NCI-H146 treated with DMSO at 0.1 percent for 48 hours (cell line): Measurements from ENCODE around the gene LRRC3.

Source experiments
- DNase-seq: peaks from one replicate; lab custom pipeline; 2025; ENCODE audit not compliant: unreplicated experiment; lab: John Stamatoyannopoulos, UW

LRRC3 gene

GRCh38 chr21:44423941-44424607 is 31.2 kb upstream of the LRRC3 start:
- no peak for DNase-seq

DNA sequence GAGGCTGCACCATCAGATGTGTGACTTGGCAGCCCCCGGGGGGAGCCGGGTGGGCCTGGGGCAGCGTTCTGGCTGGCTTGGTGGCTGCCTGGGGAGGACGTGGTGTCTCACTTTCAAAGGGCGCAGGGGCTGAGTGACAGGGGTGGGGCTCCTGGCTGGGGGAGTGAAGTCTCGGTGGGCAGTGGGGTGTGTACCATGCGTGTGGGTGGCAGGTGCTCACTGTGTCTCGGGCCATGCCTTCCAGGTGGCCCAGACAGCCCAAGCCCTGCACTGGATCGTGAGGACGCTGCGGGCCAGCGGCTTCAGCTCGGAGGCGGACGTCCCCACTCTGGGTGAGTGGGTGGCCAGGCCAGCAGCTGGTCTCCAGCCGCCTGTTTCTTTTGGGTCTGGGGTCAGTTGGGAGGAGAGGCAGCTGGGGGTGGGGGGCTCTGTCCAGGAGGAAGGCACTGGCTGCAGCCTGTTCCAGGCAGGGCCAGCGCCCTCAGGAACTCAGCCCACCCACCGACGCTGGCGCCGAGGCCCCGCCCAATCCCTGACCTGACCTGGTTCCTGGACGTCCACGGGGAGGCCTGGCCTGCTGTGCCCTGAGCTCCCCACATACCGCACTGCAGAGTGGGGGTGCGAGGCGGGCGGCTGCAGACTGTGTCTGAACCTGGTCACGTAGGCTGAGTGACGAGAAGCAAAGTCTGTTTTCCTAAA is 30.6 kb upstream of the LRRC3 start:
- DNase-seq, result no peak

DNA sequence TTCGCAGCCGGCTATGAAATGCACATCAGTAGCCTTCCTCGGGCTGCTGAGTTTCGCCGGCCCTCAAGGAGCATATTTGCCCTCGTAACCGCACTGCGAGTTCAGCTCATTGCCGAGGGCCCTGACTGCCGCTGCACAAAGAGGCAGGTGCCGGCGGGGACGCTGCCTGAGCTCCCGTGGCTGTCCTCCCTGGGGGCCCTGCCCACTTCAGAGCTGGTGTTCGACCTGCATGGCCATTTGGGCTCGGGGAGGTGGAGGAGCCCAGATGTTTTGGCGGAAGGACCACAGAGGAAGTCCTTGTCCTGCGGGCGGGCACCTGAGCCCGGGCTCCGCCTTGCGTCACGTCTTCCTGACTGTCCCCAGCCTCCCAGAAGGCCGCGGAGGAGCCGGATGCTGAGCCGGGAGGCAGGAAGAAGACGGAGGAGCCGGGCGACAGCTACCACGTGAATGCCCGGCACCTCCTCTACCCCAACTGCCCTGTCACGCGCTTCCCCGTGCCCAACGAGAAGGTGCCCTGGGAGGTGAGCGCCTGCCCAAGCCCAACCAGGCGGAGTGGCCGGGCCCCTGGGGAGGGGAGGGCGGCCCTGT is 29.9 kb upstream of the LRRC3 start:
- peak; percentile 51 for DNase-seq

DNA sequence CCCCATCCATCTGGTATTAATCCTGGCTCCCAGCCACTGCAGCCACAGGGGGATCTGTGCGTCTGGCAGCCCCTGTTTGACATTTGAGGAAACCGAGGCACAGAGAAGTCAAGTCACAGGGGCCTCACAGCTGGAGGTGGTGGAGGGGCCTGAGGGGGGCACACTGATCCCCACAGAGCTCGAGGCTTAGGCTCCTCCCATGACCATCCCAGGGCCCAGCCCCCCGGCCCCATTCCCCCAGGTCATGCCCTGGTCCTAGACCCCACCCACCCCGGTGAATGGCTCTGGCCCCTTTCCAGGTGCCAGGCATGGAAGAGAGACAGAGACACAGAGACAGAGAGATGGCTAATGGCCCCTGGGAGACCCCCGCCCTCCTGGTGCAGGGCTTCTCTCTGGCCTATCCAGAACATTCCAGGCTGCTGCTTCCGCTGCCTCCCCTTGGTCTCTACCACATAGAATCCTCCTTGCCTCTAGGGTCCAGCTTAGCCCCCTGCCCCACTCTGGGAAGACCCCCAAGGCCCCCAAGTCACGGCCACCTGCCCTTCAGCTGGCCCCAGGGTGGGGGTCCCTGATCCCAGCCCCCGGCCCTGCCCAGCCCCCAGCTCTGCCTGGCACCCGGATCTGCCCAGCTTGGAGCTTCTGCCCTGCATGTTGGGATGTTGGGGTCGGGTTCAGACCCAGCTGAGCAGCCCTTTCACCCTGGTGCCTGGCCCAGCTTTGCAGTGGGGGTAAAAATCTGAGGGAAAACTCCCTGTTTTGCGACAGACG is 29.2 kb upstream of the LRRC3 start:
- no peak for DNase-seq

- DNase-seq, result no peak
Observed at GRCh38 chr21:44426663-44427191, 28.6 kb upstream of the LRRC3 start.

GRCh38 chr21:44427241-44428120 is 27.8 kb upstream of the LRRC3 start:
- DNase-seq, result no peak

DNA sequence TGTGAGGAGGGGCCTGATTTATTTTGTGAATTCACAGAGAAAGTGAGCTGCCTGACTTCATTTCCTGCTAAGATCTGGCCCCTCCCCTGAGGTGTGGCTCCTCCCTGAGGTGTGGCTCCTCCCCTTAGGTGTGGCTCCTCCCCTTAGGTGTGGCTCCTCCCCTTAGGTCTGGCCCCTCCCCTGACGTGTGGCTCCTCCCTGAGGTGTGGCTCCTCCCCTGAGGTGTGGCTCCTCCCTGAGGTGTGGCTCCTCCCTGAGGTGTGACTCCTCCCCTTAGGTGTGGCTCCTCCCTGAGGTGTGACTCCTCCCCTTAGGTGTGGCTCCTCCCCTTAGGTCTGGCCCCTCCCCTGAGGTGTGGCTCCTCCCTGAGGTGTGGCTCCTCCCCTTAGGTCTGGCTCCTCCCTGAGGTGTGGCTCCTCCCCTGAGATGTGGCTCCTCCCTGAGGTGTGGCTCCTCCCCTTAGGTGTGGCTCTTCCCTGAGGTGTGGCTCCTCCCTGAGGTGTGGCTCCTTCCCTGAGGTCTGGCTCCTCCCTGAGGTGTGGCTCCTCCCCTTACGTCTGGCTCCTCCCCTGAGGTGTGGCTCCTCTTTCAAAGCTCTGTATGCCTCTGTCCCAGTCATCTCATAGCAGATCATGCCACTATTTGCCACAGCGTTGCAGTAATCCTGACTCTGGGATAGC is 26.9 kb upstream of the LRRC3 start:
- DNase-seq, result no peak

DNA sequence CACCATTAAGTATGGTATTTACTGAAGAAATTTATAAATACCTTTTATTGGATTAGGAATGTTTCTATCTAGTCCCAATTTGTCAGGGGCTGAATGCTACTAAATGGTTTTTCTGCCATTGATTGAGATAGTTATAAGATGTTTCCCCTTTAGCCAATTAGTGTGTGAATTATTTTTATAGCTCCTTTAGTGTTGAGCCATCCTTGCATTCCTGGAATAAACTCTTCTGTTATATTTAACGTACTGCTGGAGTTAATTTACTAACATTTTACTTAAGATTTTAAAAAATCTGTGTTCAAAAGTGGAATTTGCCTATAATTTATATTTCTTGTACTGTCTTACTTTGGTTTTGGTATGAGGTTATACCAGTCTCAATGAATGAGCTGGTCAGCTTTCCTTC is 25.4 kb upstream of the LRRC3 start:
- no peak for DNase-seq

DNA sequence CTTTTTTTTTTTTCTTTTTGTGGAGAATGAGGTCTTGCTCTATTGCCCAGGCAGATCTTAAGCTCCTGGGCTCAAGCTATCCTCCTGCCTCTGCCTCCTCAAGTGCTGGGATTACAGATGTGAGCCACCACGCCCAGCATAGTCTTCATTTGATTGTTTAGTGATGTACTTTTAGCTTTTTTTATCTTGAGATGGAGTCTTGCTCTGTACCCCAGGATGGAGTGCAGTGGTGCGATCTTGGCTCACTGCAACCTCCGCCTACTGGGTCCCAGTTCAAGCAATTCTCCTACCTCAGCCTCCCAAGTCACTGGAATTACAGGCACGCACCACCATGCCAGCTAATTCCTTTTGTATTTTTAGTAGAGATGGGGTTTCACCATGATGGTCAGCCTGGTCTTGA is 24.0 kb upstream of the LRRC3 start:
- no peak for DNase-seq

DNA sequence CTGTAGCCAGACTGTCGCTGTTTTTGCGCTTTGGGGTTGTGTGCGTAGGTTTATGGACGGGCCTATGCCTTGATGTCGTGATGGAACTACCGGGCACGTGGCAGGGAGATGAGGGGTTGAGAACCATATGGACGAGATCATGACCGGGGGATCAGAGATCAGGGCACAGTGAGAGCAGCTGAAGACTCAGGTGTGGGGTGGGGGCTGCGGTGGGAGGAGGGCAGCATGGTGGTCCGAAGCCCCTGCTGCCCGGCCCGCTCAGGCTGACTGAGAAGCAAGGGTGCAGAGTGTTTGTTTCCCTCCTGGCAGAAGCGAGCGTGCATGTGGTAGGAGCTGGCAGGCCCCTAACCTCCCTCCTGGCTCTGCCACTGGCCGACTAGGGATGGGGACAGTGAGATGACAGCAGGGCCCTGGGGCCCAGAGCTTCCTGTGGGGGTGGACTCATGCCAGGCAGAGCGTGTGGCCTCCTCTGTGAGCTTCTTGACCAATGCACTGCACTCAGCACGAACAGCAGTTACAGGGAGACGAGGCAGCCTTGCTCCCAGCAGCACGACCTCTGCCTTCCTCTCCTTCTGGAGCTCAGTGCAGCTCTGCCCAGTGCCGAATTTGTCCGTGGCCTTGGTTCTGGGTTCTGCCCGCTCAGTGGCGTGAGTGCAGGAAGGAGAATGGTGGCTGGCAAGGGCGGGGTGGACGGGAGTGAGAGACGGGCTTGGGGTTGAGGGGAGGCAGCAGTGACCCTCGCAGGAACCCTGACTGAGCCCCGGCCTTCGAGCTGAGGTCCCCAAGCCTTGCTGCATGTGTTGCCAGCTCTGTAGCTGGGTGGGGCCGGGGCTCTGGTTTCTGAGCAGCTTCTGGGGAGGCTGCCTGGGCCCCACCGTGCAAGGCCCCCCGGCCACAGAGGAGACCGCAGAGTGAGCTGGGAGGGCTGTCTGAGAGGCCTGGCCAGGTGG is 22.2 kb upstream of the LRRC3 start:
- no peak for DNase-seq

DNA sequence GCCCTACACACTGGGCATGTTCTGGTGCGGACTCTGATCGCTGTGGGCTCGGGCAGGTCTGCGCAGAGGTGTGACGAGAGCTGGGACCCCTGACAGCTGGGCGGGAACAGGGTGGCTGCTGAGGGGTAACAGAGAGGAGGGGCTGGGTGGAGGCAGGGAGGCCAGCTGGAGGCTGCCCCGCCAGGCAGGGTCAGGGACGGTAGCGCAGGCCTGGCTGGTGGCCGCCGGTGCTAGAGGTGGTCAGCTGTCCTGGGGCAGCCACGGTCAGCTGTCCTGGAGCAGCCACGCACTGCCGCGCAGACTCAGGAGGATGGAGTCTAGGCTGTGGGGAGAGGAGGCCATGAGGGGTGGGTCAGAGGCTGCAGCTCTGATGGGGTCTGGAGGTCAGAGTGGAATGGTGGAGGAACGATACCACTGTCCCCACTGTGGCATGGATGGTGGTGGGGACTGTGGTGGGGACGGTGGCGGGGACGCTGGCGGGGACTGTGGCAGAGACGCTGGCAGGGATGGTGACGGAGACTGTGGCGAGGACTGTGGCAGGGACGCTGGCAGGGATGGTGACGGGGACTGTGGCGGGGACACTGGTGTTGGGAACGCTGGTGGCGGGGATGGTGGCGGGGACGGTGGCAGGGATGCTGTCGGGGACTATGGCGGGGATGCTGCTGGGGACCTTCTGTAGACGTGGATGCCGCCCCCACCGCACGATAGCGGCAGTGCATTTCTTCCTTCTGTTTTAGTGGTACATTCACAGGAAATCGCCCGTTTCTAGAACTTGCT is 21.3 kb upstream of the LRRC3 start:
- DNase-seq, result no peak

DNA sequence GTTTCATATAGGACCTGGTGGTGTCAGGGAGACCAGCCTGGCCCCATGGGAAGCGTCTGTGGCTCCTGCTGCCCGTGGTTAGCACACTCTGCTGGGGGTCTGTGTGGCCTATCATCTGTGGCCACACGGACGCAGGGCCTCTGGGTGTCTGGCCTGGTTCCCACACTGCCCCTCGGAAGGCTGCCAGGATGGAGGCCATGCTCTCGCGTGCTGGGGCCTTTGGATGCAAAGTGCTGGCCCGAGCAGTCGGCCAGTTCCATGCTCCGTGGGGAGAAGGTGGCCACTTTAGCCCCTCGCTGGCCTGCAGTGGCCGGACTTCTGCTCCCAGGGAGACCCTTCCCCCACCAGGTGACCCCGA is 20.8 kb upstream of the LRRC3 start:
- DNase-seq, result no peak

GRCh38 chr21:44434936-44435635 is 20.2 kb upstream of the LRRC3 start:
- DNase-seq, result no peak

DNA sequence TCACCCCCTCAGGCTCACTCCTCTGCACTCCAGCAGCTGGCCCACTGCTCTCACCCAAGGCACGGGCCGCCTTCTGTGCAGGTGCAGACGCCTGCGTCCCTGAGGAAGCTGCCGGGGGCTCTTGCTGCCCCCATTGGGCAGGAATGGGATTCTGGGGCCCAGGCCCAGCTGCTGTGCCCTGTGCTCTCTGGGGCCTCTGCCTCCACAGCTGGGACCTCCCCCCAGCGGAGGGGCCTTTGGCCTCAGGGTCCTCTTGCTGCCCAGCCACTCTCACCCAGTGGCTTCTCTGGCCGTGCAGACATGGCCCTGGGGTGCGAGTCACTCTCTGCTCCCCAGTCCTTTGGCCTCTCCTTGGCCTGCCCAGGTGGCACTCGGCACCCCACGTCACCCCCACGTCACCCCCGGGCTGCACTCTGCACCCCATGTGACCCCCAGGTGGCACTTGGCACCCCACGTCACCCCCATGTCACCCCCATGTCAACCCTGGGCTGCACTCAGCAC is 19.1 kb upstream of the LRRC3 start:
- DNase-seq, result no peak

GRCh38 chr21:44436958-44437357 is 18.4 kb upstream of the LRRC3 start:
- DNase-seq, result no peak

- DNase-seq, result no peak
Observed at GRCh38 chr21:44437371-44437695, 18.0 kb upstream of the LRRC3 start.

DNA sequence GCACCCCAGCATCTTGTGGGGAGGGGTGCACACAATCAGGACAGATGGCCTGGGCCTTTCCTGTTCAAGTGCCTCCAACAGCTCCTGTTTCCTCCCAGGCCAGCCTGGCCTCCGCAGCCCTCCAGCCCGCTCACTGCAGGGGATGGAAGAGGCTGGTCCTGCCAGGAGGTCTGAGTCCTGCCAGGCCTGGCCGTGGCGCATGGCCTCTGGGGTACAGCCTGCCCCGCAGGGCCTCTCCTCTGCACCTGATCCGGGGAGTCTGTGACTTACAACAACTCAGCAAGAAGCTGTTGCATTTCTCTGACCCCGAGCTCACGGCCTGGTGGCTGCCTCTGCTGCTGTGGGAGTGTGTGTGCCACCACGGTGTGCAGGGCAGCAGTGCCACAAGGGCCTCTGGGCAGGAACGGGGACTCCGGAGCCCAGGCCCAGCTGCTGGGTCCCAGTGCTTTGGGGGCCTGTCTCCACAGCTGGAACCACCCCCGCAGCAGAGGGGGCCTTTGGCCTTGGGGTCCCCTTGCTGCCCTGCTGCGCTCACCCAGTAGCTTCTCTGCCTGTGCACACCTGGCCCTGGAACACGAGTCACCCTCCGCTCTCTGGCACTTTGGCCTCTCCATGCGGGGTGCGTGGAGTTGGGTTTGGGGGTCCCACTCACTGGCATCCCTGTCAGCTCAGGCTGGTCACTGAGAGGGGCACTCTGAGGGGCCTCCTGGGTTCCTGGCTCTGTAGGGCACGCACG is 17.4 kb upstream of the LRRC3 start:
- DNase-seq, result no peak
